ENCODE measurements around the gene EVL. TPM values are rescaled to one million over a fixed set of nuclear protein-coding genes. Genes with fewer than 3 reads are reported as not detected.
A peak's percentile ranks its signal among the peaks of the same experiment; 100 is the strongest.

EVL gene
- total RNA-seq, 3 donors from 2014 or later: 32.0 to 42.8 (median 36.0) TPM

DNA sequence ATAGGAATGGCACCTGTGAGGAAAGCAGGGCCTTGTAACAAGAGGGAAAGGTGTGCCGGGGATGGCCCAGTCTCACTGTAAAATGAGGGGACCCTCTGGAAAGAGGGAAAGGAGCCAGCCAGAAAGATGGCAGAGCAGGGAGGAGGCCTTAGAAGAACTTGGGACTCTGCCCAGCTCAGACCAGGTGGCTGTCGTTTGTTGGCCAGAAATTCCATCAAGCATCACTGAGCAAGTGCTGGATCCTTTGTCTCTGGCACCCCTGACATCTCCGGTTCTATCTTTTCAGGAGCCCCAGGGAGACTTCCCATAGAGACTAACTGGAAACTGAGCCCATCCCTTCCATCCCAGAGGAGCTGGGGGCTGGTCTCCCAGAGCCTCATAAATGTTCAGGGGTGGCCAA, 50.9 kb downstream of the EVL start:
- H3K4me1 ChIP-seq (ENCODE audit: low read depth): no peaks in the 10 kb centered on the region
- H3K36me3 ChIP-seq (ENCODE audit: low read depth): no peaks in the 10 kb centered on the region
- no peak overlapping the region for H3K4me3 ChIP-seq
- intact Hi-C loops (cut with DNase I, micrococcal nuclease): no loop called here
- no peak for ATAC-seq
- no peak for DNase-seq
- no peaks in the 10 kb centered on the region for H3K9me3 ChIP-seq
- TF ChIP-seq, protein P1, sequence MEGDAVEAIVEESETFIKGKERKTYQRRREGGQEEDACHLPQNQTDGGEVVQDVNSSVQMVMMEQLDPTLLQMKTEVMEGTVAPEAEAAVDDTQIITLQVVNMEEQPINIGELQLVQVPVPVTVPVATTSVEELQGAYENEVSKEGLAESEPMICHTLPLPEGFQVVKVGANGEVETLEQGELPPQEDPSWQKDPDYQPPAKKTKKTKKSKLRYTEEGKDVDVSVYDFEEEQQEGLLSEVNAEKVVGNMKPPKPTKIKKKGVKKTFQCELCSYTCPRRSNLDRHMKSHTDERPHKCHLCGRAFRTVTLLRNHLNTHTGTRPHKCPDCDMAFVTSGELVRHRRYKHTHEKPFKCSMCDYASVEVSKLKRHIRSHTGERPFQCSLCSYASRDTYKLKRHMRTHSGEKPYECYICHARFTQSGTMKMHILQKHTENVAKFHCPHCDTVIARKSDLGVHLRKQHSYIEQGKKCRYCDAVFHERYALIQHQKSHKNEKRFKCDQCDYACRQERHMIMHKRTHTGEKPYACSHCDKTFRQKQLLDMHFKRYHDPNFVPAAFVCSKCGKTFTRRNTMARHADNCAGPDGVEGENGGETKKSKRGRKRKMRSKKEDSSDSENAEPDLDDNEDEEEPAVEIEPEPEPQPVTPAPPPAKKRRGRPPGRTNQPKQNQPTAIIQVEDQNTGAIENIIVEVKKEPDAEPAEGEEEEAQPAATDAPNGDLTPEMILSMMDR (IDR thresholded peaks at IDR 0.05): no peak

DNA sequence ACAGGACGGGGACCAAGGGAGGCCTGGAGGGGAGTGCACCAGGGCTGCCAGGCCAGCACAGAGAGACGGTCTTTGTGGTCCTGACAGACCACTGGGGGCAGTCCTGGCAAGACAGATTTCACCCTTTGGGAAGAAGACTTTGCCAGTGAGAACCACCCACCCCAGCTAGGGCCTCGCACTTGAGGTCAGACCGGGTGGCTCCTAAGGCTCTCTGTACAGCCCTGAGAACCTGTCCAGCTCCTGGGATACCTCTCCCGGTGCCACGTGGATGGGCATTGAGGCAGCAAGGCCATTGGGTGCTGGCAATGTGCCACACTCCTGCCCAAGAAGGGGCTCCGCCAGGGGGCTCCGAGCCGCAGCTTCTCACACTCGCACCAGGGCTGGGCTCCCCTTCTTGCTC, 51.8 kb downstream of the EVL start:
- H3K4me1 ChIP-seq (ENCODE audit: low read depth): no peaks in the 10 kb centered on the region
- TF ChIP-seq, protein P1 (IDR thresholded peaks at IDR 0.05): no peak
- ATAC-seq: no peak

DNA sequence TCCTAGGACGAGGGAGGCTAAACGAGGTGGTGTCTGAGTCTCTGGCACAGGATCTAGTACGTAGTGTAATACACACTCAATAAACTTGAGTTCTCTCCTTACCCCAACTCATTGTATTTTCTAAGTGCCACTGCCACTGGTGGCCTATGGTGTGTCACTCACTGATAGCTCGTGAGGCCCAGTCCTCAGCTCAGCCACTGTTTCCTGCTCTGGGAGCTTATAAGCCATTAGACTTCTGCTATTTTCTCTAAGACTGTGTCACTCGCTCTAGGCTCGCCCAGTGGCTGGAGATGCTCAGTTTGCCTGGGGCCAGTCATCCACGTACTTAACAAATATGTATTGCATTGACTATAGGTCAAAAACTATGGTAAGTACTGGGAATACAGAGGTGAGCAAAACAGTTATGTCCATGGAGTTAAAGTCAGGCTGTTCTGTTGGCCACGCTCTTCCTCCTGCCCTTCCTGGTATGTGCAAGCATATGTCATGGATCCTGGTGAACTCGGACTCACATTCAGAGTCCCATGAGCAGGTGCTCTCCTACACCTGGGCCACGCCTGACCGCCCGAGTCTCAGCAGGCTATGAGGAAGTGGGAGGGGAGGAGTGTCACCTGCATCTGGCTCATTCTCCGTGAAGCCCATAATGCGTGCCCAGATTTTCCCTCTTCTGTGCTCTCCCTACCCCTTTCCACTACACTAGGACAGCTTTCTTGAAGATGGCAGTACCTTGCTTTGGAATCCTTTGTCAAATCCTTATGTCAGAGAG, 52.6 kb downstream of the EVL start:
- Histone ChIP-seq H3K4me3 (no peak overlapping the region), H3K4me1 (ENCODE audit: low read depth) (no peaks in the 10 kb centered on the region), H3K9me3 (no peaks in the 10 kb centered on the region), H3K36me3 (ENCODE audit: low read depth) (no peaks in the 10 kb centered on the region)
- peak; percentile 70 to 76 (median 76) for DNase-seq
- ATAC-seq: peak; percentile 90
- TF ChIP-seq, protein P1 (IDR thresholded peaks at IDR 0.05): no peak
- intact Hi-C loops (cut with DNase I, micrococcal nuclease): no loop called here

More for the DNA sequence above, 51.8 kb downstream of the EVL start:
- intact Hi-C loops (cut with DNase I, micrococcal nuclease): no loop called here
- DNase-seq: peak in 1 of 3 donors; percentile 36
- no peaks in the 10 kb centered on the region for H3K9me3 ChIP-seq
- no peak overlapping the region for H3K4me3 ChIP-seq
- H3K36me3 ChIP-seq (ENCODE audit: low read depth): no peaks in the 10 kb centered on the region

DNA sequence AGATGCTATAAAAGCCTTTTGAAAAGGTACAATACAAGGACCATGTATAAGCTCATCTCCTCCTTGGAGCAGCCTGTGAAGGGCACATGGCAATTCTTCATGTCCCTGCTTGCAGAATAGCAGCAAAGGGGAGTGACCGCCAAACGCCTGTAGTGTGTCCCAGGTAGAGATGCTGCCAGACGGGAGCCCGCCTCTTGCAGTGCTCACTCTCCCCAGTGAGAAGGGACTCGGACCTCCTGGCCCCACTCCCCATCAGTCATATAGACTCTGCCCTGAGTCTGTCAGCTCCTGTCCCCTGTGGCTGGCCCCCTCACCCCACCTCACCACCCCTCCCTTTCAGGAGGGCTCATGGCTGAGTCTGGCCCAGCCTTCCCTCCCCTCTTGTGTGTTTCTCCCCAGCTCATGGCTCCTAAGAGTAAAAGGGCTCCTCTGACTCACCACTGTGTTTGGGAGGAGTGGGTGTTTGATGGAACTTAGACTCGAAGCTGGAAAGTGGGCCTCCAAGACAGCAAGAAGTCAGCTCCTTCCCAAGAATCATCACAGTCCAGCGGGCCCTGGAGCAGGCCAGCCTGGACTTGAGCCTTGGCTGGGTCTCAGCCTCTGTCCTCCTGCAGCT, 53.3 kb downstream of the EVL start:
- ATAC-seq: no peak
- TF ChIP-seq, protein P1 (IDR thresholded peaks at IDR 0.05): no peak
- H3K4me3 ChIP-seq: no peak overlapping the region
- H3K9me3 ChIP-seq: no peaks in the 10 kb centered on the region
- no peaks in the 10 kb centered on the region for H3K36me3 ChIP-seq (ENCODE audit: low read depth)
- peak in 2 of 3 donors; percentile 19 to 38 for DNase-seq
- no peaks in the 10 kb centered on the region for H3K4me1 ChIP-seq (ENCODE audit: low read depth)
- intact Hi-C loops (cut with DNase I, micrococcal nuclease): no loop called here

DNA sequence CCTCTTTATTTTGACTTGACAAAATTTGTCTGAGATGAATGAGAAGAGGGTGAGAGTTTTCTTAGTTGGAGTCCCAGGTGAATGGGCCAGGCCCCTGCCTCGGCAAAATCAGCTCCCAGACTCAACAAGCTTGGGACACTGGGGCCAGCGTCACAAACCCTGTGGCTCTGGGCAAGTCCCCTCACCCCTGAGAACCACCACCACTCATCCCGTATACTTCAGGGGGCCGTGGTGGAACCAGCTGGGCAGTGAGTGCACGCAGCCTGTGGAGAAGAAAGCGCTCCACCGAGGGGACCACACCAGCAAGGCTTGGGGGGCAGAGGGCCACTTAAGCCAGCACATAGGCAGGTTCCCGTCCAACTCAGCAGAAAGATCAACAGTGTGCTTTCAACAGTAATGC, 54.0 kb downstream of the EVL start:
- intact Hi-C loops (cut with DNase I, micrococcal nuclease): no loop called here
- DNase-seq (peak in 1 of 3 donors; percentile 38), ATAC-seq (no peak)
- TF ChIP-seq, protein P1 (IDR thresholded peaks at IDR 0.05): no peak
- H3K9me3 ChIP-seq: no peaks in the 10 kb centered on the region
- no peak overlapping the region for H3K4me3 ChIP-seq
- no peaks in the 10 kb centered on the region for H3K4me1 ChIP-seq (ENCODE audit: low read depth)
- H3K36me3 ChIP-seq (ENCODE audit: low read depth): no peaks in the 10 kb centered on the region
